PC-9 (cell line): ENCODE measurements around the gene TMEM151B. TPM values are rescaled to one million over a fixed set of nuclear protein-coding genes. Genes with fewer than 3 reads are reported as not detected.

Experiments
- BruUV-seq: library from RNA; stranded (reverse); fragments of 400-500 nt; replicated peaks from 2 replicates; lab custom pipeline; 2021; lab: Mats Ljungman, UMichigan
- CTCF ChIA-PET: fragments of 300-600 bp; sonication (Branson Sonifier 250); formaldehyde crosslinking; loops from one replicate; lab custom pipeline; 2022; ENCODE audit warnings: antibody characterized with exemption; lab: Charles Lee
- POLR2A ChIA-PET: fragments of 300-600 bp; sonication (Branson Sonifier 250); formaldehyde crosslinking; loops from one replicate; lab custom pipeline; 2022; ENCODE audit warnings: antibody characterized with exemption; ENCODE audit not compliant: unreplicated experiment; lab: Charles Lee
- DNase-seq, 2 experiments: peaks; one replicate each; pipeline versions ENCODE4 v3.0.0 to v3.0.0-alpha.2; 2015 to 2022; ENCODE audit warnings: mixed read lengths in 1 of 2
- H2AFZ ChIP-seq: fragments of 200-600 bp; sonication (generic); 2 replicates; pipeline ENCODE4 v1.8.1; 2017; ENCODE audit warnings: antibody characterized with exemption
- H3F3A ChIP-seq: fragments of 200-600 bp; sonication (generic); 2 replicates; pipeline ENCODE4 v1.8.1; 2017; ENCODE audit warnings: antibody characterized with exemption, mild to moderate bottlenecking, low read depth; ENCODE audit not compliant: insufficient read depth
- H3K27ac ChIP-seq: fragments of 200-600 bp; sonication (generic); 2 replicates; pipeline ENCODE4 v1.6.1; 2016; ENCODE audit warnings: mixed run types
- H3K27me3 ChIP-seq: fragments of 200-600 bp; sonication (generic); 2 replicates; pipeline ENCODE4 v1.6.1; 2016; ENCODE audit warnings: low read depth, mixed run types; ENCODE audit not compliant: insufficient read depth
- H3K36me3 ChIP-seq: fragments of 200-600 bp; sonication (generic); 2 replicates; pipeline ENCODE4 v1.6.1; 2016; ENCODE audit warnings: low read depth, mixed run types
- H3K4me1 ChIP-seq: fragments of 200-600 bp; sonication (generic); replicated peaks from 2 replicates; pipeline ENCODE4 v1.6.1; 2016; ENCODE audit warnings: mixed run types; ENCODE audit not compliant: insufficient read depth
- H3K4me2 ChIP-seq: fragments of 200-600 bp; sonication (generic); 2 replicates; pipeline ENCODE4 v1.6.1; 2017; ENCODE audit warnings: mixed run types
- H3K4me3 ChIP-seq: fragments of 200-600 bp; sonication (generic); 2 replicates; pipeline ENCODE4 v1.6.1; 2016; ENCODE audit warnings: mixed run types
- H3K79me2 ChIP-seq: fragments of 200-600 bp; sonication (generic); 2 replicates; pipeline ENCODE4 v1.6.1; 2017; ENCODE audit warnings: low read depth, mixed run types
- H3K9me2 ChIP-seq: fragments of 200-600 bp; sonication (generic); 2 replicates; pipeline ENCODE4 v1.8.1; 2017; ENCODE audit warnings: mild to moderate bottlenecking; ENCODE audit not compliant: insufficient read depth
- H3K9me3 ChIP-seq: fragments of 200-600 bp; sonication (generic); 2 replicates; pipeline ENCODE4 v1.8.1; 2016; ENCODE audit warnings: low read depth; ENCODE audit not compliant: insufficient read depth
- H4K20me1 ChIP-seq: fragments of 200-600 bp; sonication (generic); 2 replicates; pipeline ENCODE4 v1.8.1; 2017; ENCODE audit not compliant: insufficient read depth
- CTCF ChIP-seq: fragments of 200-600 bp; sonication (generic); conservative IDR thresholded peaks from 2 replicates; pipeline ENCODE4 v1.6.1; 2017; ENCODE audit warnings: mixed run types, antibody characterized with exemption, mild to moderate bottlenecking, moderate library complexity
- EZH2 ChIP-seq: fragments of 200-600 bp; sonication (generic); IDR thresholded peaks from 2 replicates; pipeline ENCODE4 v1.8.0; 2017; ENCODE audit warnings: antibody characterized with exemption, low read depth
- intact Hi-C: fragments of 100-400 bp; cut with micrococcal nuclease; formaldehyde crosslinking; loops from one replicate; pipeline ENCODE4 v1.10.0; 2022; ENCODE audit not compliant: unreplicated experiment
- total RNA-seq: library from RNA; stranded (reverse); gene quantifications from 2 replicates; pipeline ENCODE4 v1.2.3, GENCODE V29; 2021

Gene TMEM151B
- total RNA-seq, 1 experiment from 2014 or later: not detected

- H3K4me2 ChIP-seq: no peak overlapping the region
- no peaks in the 10 kb centered on the region for H3K9me3 ChIP-seq
- POLR2A ChIA-PET: interaction anchor here (0.7 kb wide), 1 partner anchor 1169 kb away, joined by 3 read pairs; no protein-coding TSS in a partner anchor
- CTCF ChIA-PET: no interaction called here
- H3K27ac ChIP-seq: no peak overlapping the region
- intact Hi-C loops: no loop called here
- no peak for DNase-seq
- H3K36me3 ChIP-seq: no peaks in the 10 kb centered on the region
- peaks cover 74% of the 10 kb centered on the region for H3K27me3 ChIP-seq
- TF ChIP-seq EZH2 (no peak), CTCF (no peak)
- BruUV-seq: no TSS peak
- no peak overlapping the region for H2AFZ ChIP-seq
- no peaks in the 10 kb centered on the region for H3K79me2 ChIP-seq
- H3K4me1 ChIP-seq: no peaks in the 10 kb centered on the region
- no peak overlapping the region for H3K4me3 ChIP-seq
- H3F3A ChIP-seq: 0 out of 2 replicates have a peak, but pooled peaks cover under 1% of the 10 kb centered on the region
- H3K9me2 ChIP-seq: no peaks in the 10 kb centered on the region
- H4K20me1 ChIP-seq: no peaks in the 10 kb centered on the region
These were observed 22.6 kb downstream of the TMEM151B start for GRCh38 chr6:44292661-44293365.

GRCh38 chr6:44294832-44295791 lies 24.9 kb downstream of the TMEM151B start:
- Histone ChIP-seq H3K27ac (no peak overlapping the region), H3K27me3 (peaks cover 56% of the 10 kb centered on the region), H3K4me3 (no peak overlapping the region), H4K20me1 (no peaks in the 10 kb centered on the region), H3F3A (0 out of 2 replicates have a peak, but pooled peaks cover 5% of the 10 kb centered on the region), H3K9me2 (no peaks in the 10 kb centered on the region), H3K36me3 (no peaks in the 10 kb centered on the region), H3K9me3 (no peaks in the 10 kb centered on the region), H3K4me1 (no peaks in the 10 kb centered on the region), H2AFZ (no peak overlapping the region), H3K4me2 (no peak overlapping the region), H3K79me2 (no peaks in the 10 kb centered on the region)
- intact Hi-C loops: no loop called here
- no peak for TF ChIP-seq EZH2
- TF ChIP-seq CTCF: no peak
- BruUV-seq: no TSS peak
- ChIA-PET POLR2A (interaction anchor here (0.7 kb wide), 1 partner anchor 93 kb away, joined by 4 read pairs; no protein-coding TSS in a partner anchor), CTCF (interaction anchor here (0.6 kb wide), 2 partner anchors 12 to 17 kb away, joined by 3 to 13 read pairs; no protein-coding TSS in a partner anchor)
- no peak for DNase-seq
